Measurements from ENCODE around the gene ECEL1.

ECEL1 gene

DNA sequence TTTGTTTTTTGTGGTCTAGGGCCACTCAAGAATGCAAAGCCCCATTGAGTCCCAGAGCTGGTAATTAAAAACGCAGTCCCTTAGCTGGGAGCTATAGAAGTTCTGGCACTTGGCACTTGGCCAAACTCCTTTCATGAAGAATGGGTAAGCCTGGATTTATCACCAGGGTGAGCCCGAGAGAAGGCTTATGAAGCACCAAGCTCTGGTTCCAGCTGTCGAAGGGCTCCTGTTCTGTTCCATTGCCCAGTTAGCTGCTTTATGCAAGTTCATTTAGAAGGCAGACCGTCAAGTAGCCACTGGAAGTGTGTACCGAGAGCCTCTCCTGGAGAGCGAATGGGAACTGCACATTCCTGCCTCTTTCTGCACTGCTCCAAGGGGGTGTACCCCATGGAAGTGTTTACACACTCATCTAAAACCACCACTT lies 14.2 kb downstream of the ECEL1 start:
- H3K27ac Mint-ChIP-seq (ENCODE audit: low read depth): no peak overlapping the region
- H3K9me3 Mint-ChIP-seq: peaks cover 9% of the 10 kb centered on the region
- ATAC-seq (replicated peaks; ENCODE audit: extremely low read depth, poor library complexity, severe bottlenecking): no peak
- no peaks in the 10 kb centered on the region for H3K4me1 Mint-ChIP-seq
- peaks cover 59% of the 10 kb centered on the region for H3K27me3 Mint-ChIP-seq
- no peak for DNase-seq (ENCODE audit: low spot score in 2 of 2)
- no peaks in the 10 kb centered on the region for H3K36me3 Mint-ChIP-seq (ENCODE audit: insufficient read depth)
- no peak overlapping the region for H3K4me3 Mint-ChIP-seq

DNA sequence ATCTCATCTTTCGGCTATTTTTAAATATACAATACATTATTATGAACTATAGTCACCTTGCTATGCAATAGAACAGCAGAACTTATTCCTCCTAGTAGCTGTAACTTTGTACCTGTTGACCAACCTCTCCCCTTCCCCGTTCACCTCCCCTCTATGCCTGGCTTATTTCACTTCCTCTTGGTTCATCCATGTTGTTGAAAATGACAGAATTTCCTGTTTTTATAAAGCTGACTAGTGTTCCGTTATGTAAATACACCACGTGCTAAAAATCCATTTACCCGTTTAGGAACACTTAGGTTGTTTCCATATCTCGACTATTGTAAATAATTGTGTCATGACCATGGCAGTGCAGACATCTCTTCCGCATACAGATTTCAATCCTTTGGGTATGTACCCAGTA lies 21.4 kb downstream of the ECEL1 start:
- Mint-ChIP-seq H3K27me3 (peaks cover 20% of the 10 kb centered on the region), H3K36me3 (ENCODE audit: insufficient read depth) (no peaks in the 10 kb centered on the region), H3K27ac (ENCODE audit: low read depth) (no peak overlapping the region), H3K4me1 (no peaks in the 10 kb centered on the region), H3K9me3 (no peaks in the 10 kb centered on the region), H3K4me3 (no peak overlapping the region)
- ATAC-seq (replicated peaks; ENCODE audit: extremely low read depth, poor library complexity, severe bottlenecking): no peak
- no peak for DNase-seq (ENCODE audit: low spot score in 2 of 2)

DNA sequence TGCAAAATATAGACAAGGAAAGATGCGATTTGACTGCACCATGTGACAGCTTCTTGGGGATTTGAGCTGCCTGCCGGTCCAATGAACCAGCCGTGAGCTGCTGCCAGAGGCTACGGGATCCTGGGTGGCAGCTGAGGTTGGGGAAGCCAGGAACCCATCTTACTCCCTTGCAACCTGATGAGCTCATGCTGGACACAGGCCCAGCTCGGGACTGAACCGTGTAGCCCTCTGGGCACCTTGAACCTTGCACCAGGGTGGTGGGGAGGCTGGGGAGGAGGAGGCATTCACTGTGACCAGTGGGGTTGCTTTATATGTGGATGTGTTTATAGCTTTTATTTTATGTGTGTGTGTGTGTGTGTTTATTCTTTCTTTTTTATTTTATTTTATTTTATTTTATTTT lies 22.6 kb downstream of the ECEL1 start:
- H3K27me3 Mint-ChIP-seq: peaks cover 15% of the 10 kb centered on the region
- no peaks in the 10 kb centered on the region for H3K4me1 Mint-ChIP-seq
- ATAC-seq (replicated peaks; ENCODE audit: extremely low read depth, poor library complexity, severe bottlenecking): no peak
- no peaks in the 10 kb centered on the region for H3K9me3 Mint-ChIP-seq
- H3K4me3 Mint-ChIP-seq: no peak overlapping the region
- H3K36me3 Mint-ChIP-seq (ENCODE audit: insufficient read depth): no peaks in the 10 kb centered on the region
- no peak for DNase-seq (ENCODE audit: low spot score in 2 of 2)
- no peak overlapping the region for H3K27ac Mint-ChIP-seq (ENCODE audit: low read depth)

DNA sequence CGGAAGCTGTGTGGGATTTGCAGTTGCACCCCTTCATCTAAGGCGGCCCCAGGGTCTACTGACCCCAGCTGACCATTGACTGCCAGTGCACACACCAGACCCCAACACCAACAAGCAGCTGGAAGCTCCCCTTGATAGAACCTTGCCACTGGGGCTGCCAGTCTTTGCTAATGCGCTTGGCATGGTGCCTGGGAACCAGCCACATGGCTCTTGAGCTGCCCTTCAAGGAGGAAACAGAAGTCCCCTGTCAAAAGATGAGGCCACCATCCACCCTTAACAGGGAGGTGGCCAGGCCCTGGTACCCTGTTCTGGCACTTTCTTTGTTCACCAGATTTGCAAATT lies 23.1 kb downstream of the ECEL1 start:
- Mint-ChIP-seq H3K27me3 (peaks cover 21% of the 10 kb centered on the region), H3K4me1 (no peaks in the 10 kb centered on the region), H3K4me3 (no peak overlapping the region), H3K36me3 (ENCODE audit: insufficient read depth) (no peaks in the 10 kb centered on the region), H3K27ac (ENCODE audit: low read depth) (no peak overlapping the region), H3K9me3 (no peaks in the 10 kb centered on the region)
- no peak for ATAC-seq (replicated peaks; ENCODE audit: extremely low read depth, poor library complexity, severe bottlenecking)
- no peak for DNase-seq (ENCODE audit: low spot score in 2 of 2)

DNA sequence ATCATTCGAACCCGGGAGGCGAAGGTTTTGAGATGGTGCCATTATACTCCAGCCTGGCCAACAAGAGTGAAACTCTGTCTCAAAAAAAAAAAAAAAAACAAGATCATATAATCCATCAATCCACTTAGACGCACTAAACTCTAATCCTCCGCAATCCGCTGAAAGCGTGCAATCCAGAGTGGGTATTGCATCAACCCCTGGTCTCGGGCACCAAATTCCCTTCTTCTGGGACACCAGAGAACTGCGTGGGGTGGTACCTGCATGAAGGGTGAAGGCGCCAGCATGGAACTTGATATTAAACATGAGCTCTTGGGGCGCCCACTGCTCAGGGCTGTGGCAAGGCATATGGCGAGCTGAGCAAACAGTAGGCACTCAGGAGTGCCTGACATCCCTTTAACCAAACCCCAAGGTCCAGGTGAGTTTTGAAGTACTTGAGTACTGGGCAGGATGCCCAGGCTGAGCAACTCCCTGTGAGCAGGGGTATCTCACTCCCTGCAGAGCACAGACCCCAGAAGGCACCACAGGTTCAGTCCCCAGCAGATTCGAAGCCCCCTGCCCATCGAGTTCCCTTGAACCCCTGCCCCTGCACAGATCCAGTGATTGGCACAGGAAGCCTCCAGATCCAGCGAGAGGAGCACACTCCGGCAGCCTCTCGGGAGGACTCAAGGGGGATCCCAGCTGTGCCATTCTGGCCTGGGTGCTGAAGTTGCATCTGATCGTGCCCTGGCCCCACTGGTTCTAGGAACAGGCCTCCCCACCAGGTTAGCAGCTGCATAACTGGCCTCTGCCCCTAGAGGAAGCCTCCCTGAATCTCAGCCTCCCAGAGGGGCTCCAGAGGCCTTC lies 23.7 kb downstream of the ECEL1 start:
- no peaks in the 10 kb centered on the region for H3K4me1 Mint-ChIP-seq
- ATAC-seq (replicated peaks; ENCODE audit: extremely low read depth, poor library complexity, severe bottlenecking) (no peak), DNase-seq (ENCODE audit: low spot score in 2 of 2) (no peak)
- no peaks in the 10 kb centered on the region for H3K36me3 Mint-ChIP-seq (ENCODE audit: insufficient read depth)
- H3K9me3 Mint-ChIP-seq: no peaks in the 10 kb centered on the region
- no peak overlapping the region for H3K4me3 Mint-ChIP-seq
- peaks cover 25% of the 10 kb centered on the region for H3K27me3 Mint-ChIP-seq
- H3K27ac Mint-ChIP-seq (ENCODE audit: low read depth): no peak overlapping the region

DNA sequence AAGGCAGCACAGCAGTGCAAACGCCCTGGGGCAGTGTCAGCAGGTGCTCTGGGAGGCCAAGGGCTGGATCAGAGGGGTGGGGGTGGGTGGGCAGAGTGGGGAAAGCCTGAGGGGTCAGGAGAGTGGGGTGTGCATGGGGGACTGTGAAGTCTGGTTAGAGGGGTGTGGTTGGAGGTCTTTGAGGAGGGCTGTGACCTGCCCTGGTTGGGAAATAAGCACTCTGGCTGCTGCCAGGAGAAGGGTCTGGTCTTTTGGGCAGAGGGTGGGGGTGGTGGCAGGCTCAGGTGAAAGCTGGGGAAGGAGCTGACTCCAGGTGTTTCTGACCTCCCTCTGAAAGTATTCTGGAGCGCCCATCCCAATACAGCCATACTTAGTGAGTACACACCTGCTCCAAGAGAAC lies 27.5 kb downstream of the ECEL1 start:
- Mint-ChIP-seq H3K27me3 (peaks cover 40% of the 10 kb centered on the region), H3K27ac (ENCODE audit: low read depth) (no peak overlapping the region), H3K4me1 (no peaks in the 10 kb centered on the region), H3K4me3 (no peak overlapping the region), H3K36me3 (ENCODE audit: insufficient read depth) (no peaks in the 10 kb centered on the region), H3K9me3 (no peaks in the 10 kb centered on the region)
- DNase-seq (ENCODE audit: low spot score in 2 of 2): no peak
- ATAC-seq (replicated peaks; ENCODE audit: extremely low read depth, poor library complexity, severe bottlenecking): no peak

GRCh38 chr2:232459419-232460035 lies 28.1 kb downstream of the ECEL1 start:
- H3K27me3 Mint-ChIP-seq: peaks cover 47% of the 10 kb centered on the region
- H3K9me3 Mint-ChIP-seq: no peaks in the 10 kb centered on the region

DNA sequence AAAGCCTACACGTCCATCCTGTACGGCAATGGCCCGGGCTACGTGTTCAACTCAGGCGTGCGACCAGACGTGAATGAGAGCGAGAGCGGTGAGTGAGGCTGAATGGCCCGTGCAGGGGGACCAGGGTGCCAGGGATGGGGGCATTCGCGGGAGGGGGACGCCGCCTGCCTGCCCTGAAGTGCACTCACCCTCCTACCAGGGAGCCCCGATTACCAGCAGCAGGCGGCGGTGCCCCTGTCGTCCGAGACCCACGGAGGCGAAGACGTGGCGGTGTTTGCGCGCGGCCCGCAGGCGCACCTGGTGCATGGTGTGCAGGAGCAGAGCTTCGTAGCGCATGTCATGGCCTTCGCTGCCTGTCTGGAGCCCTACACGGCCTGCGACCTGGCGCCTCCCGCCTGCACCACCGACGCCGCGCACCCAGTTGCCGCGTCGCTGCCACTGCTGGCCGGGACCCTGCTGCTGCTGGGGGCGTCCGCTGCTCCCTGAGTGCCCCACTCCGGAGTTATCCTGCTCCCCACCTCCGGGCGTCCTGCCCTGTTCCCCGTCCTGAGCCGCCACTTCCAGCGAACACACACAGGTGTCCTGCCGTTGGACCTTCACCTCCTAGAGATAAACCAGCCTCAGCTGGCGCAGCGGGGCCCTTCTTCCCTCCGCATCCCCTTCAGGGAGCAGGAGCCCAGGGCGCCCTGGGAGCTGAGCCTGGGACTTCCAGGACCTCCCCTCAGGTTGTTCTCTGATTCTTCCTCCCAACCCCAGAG lies 28.8 kb downstream of the ECEL1 start:
- DNase-seq (ENCODE audit: low spot score in 2 of 2) (no peak), ATAC-seq (replicated peaks; ENCODE audit: extremely low read depth, poor library complexity, severe bottlenecking) (no peak)
- Mint-ChIP-seq H3K9me3 (no peaks in the 10 kb centered on the region), H3K27me3 (peaks cover 51% of the 10 kb centered on the region), H3K27ac (ENCODE audit: low read depth) (no peak overlapping the region), H3K36me3 (ENCODE audit: insufficient read depth) (no peaks in the 10 kb centered on the region), H3K4me3 (no peak overlapping the region), H3K4me1 (no peaks in the 10 kb centered on the region)

More at GRCh38 chr2:232459419-232460035, 28.1 kb downstream of the ECEL1 start:
- DNase-seq (ENCODE audit: low spot score in 2 of 2) (no peak), ATAC-seq (replicated peaks; ENCODE audit: extremely low read depth, poor library complexity, severe bottlenecking) (no peak)
- no peaks in the 10 kb centered on the region for H3K36me3 Mint-ChIP-seq (ENCODE audit: insufficient read depth)
- H3K4me3 Mint-ChIP-seq: no peak overlapping the region
- H3K27ac Mint-ChIP-seq (ENCODE audit: low read depth): no peak overlapping the region
- no peaks in the 10 kb centered on the region for H3K4me1 Mint-ChIP-seq

- H3K36me3 Mint-ChIP-seq (ENCODE audit: insufficient read depth): no peaks in the 10 kb centered on the region
- H3K4me1 Mint-ChIP-seq: no peaks in the 10 kb centered on the region
- no peaks in the 10 kb centered on the region for H3K9me3 Mint-ChIP-seq
- no peak overlapping the region for H3K27ac Mint-ChIP-seq (ENCODE audit: low read depth)
- peaks cover 51% of the 10 kb centered on the region for H3K27me3 Mint-ChIP-seq
- H3K4me3 Mint-ChIP-seq: no peak overlapping the region
- ATAC-seq (replicated peaks; ENCODE audit: extremely low read depth, poor library complexity, severe bottlenecking) (no peak), DNase-seq (ENCODE audit: low spot score in 2 of 2) (no peak)
These were observed 29.5 kb downstream of the ECEL1 start for GRCh38 chr2:232458051-232458660.

DNA sequence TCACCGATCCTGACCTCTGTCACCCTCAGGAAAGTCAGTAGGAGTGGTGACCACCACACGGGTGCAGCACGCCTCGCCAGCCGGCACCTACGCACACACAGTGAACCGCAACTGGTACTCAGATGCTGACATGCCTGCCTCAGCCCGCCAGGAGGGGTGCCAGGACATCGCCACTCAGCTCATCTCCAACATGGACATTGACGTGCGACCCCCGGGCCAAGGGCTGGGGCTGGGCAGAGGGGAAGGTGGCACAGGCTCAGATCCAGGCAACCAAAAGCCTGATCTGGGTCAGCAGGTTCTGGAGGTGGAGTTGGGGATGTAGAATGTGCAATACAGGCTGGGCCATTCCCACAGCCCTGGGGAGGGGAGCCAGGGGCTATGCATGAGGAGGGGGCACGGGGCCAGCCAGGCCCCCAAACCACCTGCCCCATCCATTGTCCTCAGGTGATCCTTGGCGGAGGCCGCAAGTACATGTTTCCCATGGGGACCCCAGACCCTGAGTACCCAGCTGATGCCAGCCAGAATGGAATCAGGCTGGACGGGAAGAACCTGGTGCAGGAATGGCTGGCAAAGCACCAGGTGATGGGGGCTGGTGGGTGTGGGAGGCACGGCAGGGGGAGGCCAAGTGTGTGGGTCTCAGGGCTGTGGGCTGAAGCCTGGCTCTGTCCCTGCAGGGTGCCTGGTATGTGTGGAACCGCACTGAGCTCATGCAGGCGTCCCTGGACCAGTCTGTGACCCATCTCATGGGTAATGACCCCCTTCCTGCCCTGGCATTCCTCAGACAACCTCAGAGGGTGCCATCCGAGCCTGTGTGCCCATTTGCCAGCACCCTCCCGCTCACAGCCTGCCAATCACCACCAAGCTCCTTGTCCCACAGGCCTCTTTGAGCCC lies 30.3 kb downstream of the ECEL1 start:
- DNase-seq (ENCODE audit: low spot score in 2 of 2) (no peak), ATAC-seq (replicated peaks; ENCODE audit: extremely low read depth, poor library complexity, severe bottlenecking) (no peak)
- Mint-ChIP-seq H3K27ac (ENCODE audit: low read depth) (no peak overlapping the region), H3K9me3 (no peaks in the 10 kb centered on the region), H3K27me3 (peaks cover 51% of the 10 kb centered on the region), H3K4me3 (no peak overlapping the region), H3K36me3 (ENCODE audit: insufficient read depth) (no peaks in the 10 kb centered on the region), H3K4me1 (no peaks in the 10 kb centered on the region)

GRCh38 chr2:232456296-232457120 lies 31.1 kb downstream of the ECEL1 start:
- ATAC-seq (replicated peaks; ENCODE audit: extremely low read depth, poor library complexity, severe bottlenecking) (no peak), DNase-seq (ENCODE audit: low spot score in 2 of 2) (no peak)
- no peaks in the 10 kb centered on the region for H3K36me3 Mint-ChIP-seq (ENCODE audit: insufficient read depth)

More at GRCh38 chr2:232456296-232457120, 31.1 kb downstream of the ECEL1 start:
- no peaks in the 10 kb centered on the region for H3K4me1 Mint-ChIP-seq
- peaks cover 51% of the 10 kb centered on the region for H3K27me3 Mint-ChIP-seq
- no peak overlapping the region for H3K27ac Mint-ChIP-seq (ENCODE audit: low read depth)
- H3K4me3 Mint-ChIP-seq: no peak overlapping the region
- H3K9me3 Mint-ChIP-seq: no peaks in the 10 kb centered on the region
